HG03520 (cell line): ENCODE data around the gene LBX2.
A peak's percentile ranks its signal among the peaks of the same experiment; 100 is the strongest.

Experiments
- ATAC-seq: cut with Tn5 transposase; IDR thresholded peaks from one replicate; pipeline ENCODE4 v1.9.1; 2021; ENCODE audit warnings: mild to moderate bottlenecking, moderate library complexity; ENCODE audit not compliant: unreplicated experiment

Gene LBX2

GRCh38 chr2:74458132-74458937 lies 41.1 kb downstream of the LBX2 start, which contains the start of gene WBP1:
Gene WBP1 (plus strand): TSS chr2:74458438. CDS start chr2:74458603, 165 bp downstream.
- peak; percentile 80 for ATAC-seq

- peak; percentile 29 for ATAC-seq
These were observed 41.8 kb downstream of the LBX2 start for GRCh38 chr2:74457549-74458131.

DNA sequence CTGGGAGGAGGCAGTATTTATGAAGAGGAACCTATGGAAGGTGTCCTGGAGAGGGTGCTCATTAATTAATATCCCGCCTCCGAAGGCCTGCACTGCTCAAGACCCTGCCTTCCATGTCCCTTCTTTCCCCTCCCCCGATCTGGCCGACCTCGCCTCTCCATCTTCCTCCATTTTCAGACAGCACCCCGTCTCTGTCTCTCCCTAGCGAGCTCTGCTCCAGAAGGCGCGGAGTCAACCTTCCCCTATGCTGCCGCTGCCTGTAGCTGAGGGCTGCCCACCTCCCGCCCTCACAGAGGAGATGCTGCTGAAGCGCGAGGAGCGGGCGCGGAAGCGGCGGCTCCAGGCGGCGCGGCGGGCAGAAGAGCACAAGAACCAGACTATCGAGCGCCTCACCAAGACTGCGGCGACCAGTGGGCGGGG lies 42.3 kb downstream of the LBX2 start:
- no peak for ATAC-seq

DNA sequence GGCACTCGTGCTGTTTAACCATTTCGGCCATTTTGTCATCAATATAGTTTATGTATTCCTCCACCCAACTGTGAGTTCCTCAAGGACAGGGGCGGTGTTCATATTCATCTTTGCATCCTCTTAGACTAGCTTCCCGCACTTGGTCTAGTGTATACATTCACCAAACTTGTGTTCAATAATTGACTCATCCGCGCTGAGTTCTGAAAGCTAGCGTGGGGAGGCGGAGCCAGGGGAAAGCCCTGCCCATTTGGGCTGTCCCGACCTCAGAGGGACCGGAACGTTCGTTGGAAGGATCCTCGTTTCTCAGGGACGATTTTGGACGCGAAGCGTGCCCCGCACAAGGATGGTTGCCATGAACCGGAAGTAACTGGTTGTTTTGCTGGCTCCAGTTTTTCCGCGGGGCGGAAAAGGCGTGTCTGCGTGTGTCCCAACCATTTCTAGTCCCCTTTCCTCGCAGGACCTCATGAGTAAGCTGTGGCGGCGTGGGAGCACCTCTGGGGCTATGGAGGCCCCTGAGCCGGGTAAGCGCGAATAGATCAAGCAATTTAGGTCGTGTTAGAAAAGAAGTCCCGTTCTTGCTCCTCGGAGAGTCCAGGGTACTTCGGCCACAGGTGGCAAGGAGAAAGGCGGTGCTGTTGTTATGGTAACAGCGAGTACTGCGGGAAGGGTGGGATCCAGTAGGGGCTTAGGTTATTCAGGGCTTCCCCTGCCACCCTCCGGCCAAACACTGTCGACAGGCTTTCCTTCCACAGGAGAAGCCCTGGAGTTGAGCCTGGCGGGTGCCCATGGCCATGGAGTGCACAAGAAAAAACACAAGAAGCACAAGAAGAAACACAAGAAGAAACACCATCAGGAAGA lies 44.5 kb downstream of the LBX2 start, which contains the start of gene INO80B:
Gene INO80B (plus strand): TSS at position 434 of the 858 bp plus-strand sequence. CDS start 30 bp downstream, at position 464.
- ATAC-seq: peak; percentile 34

GRCh38 chr2:74450570-74451190 lies 48.7 kb downstream of the LBX2 start:
- no peak for ATAC-seq

DNA sequence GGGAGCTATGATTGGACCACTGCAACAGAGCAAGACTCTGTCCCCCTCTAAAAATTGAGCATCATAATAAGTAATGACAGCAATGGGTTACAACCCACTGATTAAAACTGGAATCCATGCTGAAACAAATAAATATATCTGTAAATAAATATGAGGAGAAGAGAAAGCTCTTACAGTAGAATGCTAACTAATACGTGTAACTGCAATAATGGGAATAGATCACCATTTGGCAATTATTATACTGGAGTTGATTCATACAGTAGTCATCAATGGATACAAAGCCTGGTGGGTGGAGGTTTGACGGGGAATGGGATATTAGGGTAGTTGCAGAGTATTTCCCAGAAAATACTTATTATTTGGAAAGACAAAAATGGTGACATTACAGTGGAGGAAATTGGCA lies 50.6 kb downstream of the LBX2 start:
- ATAC-seq: no peak
